GM18498 (cell line): Measurements from ENCODE around the gene FOXP3.

Experiments used
- ATAC-seq: cut with Tn5 transposase; IDR thresholded peaks from one replicate; pipeline ENCODE4 v1.9.1; 2021; ENCODE audit warnings: mild to moderate bottlenecking, moderate library complexity; ENCODE audit not compliant: unreplicated experiment

Gene FOXP3

DNA sequence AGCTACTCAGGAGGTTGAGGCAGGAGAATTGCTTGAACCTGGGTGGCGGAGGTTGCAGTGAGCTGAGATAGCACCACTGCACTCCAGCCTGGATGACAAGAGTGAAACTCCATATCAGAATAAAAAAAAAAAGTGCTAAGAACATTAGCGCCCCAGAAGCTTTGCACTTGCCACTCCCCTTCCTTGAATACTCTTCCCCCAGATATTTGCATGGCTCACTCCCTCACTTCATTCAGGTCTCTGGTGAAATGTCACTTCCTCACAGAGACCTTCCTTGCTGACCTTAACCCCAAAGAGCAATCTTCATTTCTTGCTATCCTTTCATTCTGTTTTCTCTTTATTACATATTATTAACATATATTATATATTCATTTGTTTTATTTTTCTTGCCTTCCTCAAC, 42.6 kb downstream of the FOXP3 start:
- ATAC-seq: no peak

DNA sequence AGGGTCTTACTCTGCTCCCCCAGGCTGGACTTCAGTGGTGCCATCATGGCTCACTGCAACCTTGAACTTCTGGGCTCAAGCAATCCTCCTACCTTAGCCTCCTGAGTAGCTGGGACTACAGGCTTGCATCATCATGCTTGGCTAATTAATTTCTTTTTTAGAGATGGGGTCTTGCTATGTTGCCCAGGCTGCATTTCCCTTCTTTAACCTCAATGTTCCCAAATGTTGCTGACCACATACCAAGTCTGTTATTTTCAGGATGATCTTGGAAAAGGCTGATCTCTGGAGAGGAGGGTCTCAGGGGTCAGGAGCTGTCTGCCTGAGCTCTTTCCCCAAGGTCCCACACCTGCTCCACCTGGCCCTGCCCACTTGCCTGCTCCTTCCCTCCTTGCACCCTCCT, 44.4 kb downstream of the FOXP3 start:
- no peak for ATAC-seq

DNA sequence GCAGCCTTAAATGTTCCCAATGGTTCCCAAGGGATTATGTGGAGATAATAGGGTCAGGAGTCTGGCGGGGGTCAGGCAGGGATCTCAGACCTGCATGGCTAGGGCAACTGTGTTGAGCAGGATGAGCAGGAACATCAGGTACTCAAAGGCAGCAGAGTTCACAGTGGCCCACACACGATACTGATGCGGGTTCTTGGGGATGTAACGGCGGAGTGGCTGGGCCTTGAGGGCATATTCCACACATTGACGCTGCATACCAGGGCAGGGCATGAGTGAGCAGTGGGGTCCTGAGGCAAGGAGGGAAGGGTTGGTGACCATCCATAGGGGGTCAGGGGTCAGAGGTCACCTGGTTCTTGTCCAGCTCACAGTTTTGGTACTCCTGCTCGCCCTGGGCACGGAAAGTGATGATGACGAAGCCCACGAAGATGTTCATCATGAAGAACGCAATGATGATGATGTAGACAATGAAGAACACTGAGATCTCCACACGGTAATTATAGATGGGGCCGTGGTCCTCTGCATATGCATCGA, 49.4 kb downstream of the FOXP3 start:
- ATAC-seq: no peak

GRCh38 chrX:49214416-49214815, 50.1 kb downstream of the FOXP3 start:
- ATAC-seq: no peak

GRCh38 chrX:49212861-49213260, 51.6 kb downstream of the FOXP3 start:
- no peak for ATAC-seq

- ATAC-seq: no peak
Measured at GRCh38 chrX:49212209-49212608, 52.3 kb downstream of the FOXP3 start.

DNA sequence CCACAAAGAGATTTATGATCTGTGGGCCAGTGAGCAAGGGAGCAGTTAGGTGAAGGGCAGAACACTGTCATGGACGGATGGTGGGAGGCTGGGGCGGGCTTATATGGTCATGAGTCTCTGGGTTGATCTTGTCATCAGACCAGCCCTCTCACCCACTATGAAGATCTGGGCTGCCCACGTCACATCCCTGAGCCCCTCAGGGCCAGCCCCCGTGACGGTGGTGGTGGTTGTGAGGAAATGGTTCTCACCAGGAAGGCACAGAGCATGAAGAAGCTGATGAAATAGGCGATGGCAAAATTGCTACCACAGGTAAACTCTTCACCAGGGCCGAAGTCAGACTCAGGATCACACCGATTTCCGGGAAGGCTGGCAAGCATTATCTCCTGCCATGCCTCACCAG, 53.4 kb downstream of the FOXP3 start:
- ATAC-seq: no peak

GRCh38 chrX:49210406-49210805, 54.1 kb downstream of the FOXP3 start:
- ATAC-seq: no peak

DNA sequence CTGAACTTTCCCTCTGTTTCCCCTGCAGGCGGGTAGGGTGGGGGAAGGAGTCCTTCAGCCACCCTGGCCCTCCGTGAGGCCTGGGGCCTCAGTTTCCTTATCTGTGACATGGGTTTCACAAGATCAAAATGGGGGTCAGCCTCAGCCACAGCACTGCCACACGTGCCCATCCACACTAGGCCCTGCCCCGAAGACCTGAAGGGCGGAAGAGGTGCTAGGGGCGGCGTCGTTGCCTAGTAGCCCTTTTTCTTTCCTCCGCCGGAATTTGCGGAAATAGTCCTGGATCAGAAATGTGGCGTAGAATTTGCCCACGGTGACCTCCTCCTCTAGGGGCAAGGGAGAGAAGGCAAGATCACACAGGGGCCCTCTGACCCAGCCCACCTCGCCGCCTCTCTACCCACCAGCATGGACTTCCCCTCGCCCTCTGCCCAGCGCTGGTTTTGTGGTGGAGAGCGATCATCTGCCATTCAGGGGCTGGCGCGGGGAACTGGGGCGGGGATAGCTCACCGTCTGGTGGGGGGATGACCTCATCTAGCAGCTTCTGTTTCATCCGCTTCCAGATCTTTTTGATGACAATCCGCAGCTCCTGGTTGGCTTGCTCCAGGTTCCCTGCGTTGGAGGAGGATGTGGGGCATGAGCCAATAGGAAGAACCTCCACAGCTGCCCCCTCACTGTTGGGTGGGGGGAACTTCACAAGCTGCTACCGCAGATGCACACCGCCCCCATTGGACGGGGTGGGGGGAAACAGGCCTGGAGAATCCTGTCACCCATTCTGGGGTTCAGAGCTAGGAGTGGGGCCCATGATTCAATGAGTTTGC, 54.9 kb downstream of the FOXP3 start:
- ATAC-seq: no peak

DNA sequence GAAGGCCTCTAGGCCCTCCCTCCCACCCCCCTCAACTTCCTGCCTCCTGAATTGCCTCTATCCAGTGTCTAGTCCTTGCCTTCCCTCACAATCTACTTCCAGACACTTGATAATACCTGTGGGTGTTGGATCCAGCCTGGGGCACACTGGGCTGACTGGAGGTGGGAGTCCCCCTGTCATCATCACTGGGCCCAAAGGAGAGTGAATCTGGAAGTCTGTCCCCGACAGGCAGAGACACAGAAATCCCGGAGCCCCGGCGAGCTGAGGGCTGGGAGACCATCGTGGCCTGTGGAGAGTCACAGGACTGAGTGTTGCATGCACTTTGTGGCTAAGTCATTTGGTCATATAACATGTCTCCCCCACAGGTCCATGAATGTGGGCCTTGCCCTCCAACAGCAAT, 56.1 kb downstream of the FOXP3 start:
- ATAC-seq: no peak

GRCh38 chrX:49206543-49206942, 58.0 kb downstream of the FOXP3 start:
- ATAC-seq: no peak

- no peak for ATAC-seq
Measured at GRCh38 chrX:49205443-49205842, 59.1 kb downstream of the FOXP3 start.

DNA sequence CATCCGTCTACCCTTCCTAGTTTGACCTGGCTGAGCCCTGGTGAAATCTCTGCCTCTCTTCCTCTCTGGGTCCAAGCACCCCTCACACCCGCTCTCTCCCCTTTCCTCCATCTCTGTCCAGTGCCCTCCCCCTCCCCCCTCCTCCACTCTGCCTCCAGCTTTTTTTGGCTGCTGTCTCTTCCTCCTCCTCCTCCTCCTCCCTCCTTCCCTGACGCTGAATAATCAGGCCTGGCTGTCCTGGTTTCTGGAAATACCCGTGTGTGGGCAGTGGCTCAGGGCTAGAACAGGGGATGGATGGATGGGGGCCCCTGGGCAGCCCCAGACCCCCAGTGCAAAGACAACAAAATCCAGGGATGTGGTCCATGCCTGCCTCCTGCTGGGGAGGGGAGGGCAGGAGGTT, 59.8 kb downstream of the FOXP3 start:
- ATAC-seq: no peak

DNA sequence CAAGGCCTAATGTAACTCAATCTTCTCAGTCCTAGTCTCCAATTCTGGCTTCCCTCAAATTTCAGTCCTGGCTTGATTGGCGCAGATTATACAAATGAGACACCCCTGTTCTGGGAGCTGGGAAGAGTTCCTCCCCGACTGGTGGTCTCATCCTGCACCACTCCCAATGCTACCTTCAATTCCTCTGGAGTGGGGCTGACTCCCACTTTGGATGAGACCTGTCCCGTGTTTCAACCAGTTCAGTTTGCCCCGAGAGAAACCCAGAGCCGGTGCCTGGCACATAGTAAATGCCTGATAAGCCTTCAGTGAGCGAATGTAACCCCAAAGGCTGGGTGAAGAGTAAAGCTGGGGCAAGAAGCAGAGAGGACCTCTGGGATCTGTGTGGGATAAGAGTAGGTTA, 60.5 kb downstream of the FOXP3 start:
- no peak for ATAC-seq

- no peak for ATAC-seq
Measured at GRCh38 chrX:49203536-49203935, 61.0 kb downstream of the FOXP3 start.

DNA sequence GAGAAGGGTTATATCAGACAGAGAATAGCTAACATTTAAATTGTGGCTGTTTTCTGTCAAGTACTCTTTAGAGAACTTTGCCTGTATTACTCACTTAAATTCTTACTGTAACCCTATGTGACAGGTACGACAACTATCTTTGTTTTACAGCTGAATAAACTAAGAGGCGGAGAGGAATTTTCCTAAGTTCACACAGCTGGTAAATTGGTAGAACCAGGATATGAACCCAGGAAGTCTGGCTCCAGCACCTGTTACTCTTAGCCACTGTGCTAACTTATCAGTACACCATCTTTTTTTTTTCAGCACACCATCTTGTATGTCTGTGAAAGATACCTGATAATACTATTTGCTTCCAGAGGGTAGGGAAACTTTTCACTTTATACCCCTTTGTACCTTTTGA, 62.5 kb downstream of the FOXP3 start:
- no peak for ATAC-seq
